WTC11 (cell line): ENCODE measurements around the gene PABPN1. TPM values are rescaled to one million over a fixed set of nuclear protein-coding genes. Genes with fewer than 3 reads are reported as not detected.

Experiments
- ATAC-seq: fragments of 200-7000 bp; cut with Tn5 transposase; 2 replicates; pipeline ENCODE4 v1.10.0; 2021; ENCODE audit warnings: mild to moderate bottlenecking, moderate library complexity
- CTCF ChIA-PET: fragments of 300-600 bp; sonication (Branson Sonifier 250); formaldehyde crosslinking; loops from one replicate; lab custom pipeline; 2021; ENCODE audit warnings: antibody characterized with exemption; lab: Charles Lee
- POLR2A ChIA-PET: fragments of 350-600 bp; sonication (Branson Sonifier 250); formaldehyde crosslinking; loops from one replicate; lab custom pipeline; 2021; ENCODE audit warnings: antibody characterized with exemption; lab: Charles Lee
- DNase-seq: peaks from one replicate; pipeline ENCODE4 v3.0.0; 2021; ENCODE audit warnings: low spot score
- H3K27ac Mint-ChIP-seq: 2 replicates; pipeline ENCODE4 v1.8.0; 2021; ENCODE audit warnings: mixed read lengths
- H3K27me3 Mint-ChIP-seq: 2 replicates; pipeline ENCODE4 v1.8.0; 2021; ENCODE audit warnings: low read depth, mild to moderate bottlenecking, moderate library complexity, mixed read lengths
- H3K36me3 Mint-ChIP-seq: 2 replicates; pipeline ENCODE4 v1.8.0; 2021; ENCODE audit warnings: mixed read lengths
- H3K4me1 Mint-ChIP-seq: 2 replicates; pipeline ENCODE4 v1.8.0; 2022; ENCODE audit warnings: mixed read lengths
- H3K4me3 Mint-ChIP-seq: 2 replicates; pipeline ENCODE4 v1.8.0; 2021; ENCODE audit warnings: mild to moderate bottlenecking, moderate library complexity, mixed read lengths
- H3K9me3 Mint-ChIP-seq: 2 replicates; pipeline ENCODE4 v1.8.0; 2021; ENCODE audit warnings: mixed read lengths
- EMX1 ChIP-seq: fragments of 250-450 bp; sonication (Bioruptor Pico); IDR thresholded peaks from 2 replicates; pipeline ENCODE4 v1.8.0; 2021; ENCODE audit warnings: mild to moderate bottlenecking
- FOXJ3 ChIP-seq: sonication (generic); formaldehyde crosslinking; IDR thresholded peaks from 2 replicates; pipeline ENCODE4 v1.9.0; 2021; ENCODE audit warnings: missing genetic modification reagents, mild to moderate bottlenecking, borderline replicate concordance
- GTF2I ChIP-seq: fragments of 250-450 bp; sonication (Bioruptor Pico); conservative IDR thresholded peaks from 2 replicates; pipeline ENCODE4 v1.4.0; 2021; ENCODE audit warnings: mild to moderate bottlenecking
- KAT7 ChIP-seq: sonication (generic); formaldehyde crosslinking; IDR thresholded peaks from 2 replicates; pipeline ENCODE4 v1.8.1; 2023; ENCODE audit warnings: missing genetic modification reagents, mild to moderate bottlenecking, borderline replicate concordance
- NFATC4 ChIP-seq: fragments of 250-450 bp; sonication (Bioruptor Pico); IDR thresholded peaks from 2 replicates; pipeline ENCODE4 v1.9.0; 2021; ENCODE audit warnings: mild to moderate bottlenecking
- RORB ChIP-seq: fragments of 250-450 bp; sonication (Bioruptor Pico); IDR thresholded peaks from 2 replicates; pipeline ENCODE4 v1.9.0; 2021; ENCODE audit warnings: mild to moderate bottlenecking
- ZNF138 ChIP-seq: sonication (generic); formaldehyde crosslinking; conservative IDR thresholded peaks from 2 replicates; pipeline ENCODE4 v1.8.1; 2022; ENCODE audit warnings: mild to moderate bottlenecking, moderate library complexity, missing genetic modification reagents
- ZNF416 ChIP-seq: fragments of 250-450 bp; sonication (Bioruptor Pico); IDR thresholded peaks from 2 replicates; pipeline ENCODE4 v1.9.0; 2021; ENCODE audit warnings: mild to moderate bottlenecking, inconsistent platforms
- total RNA-seq: library from RNA; stranded (reverse); gene quantifications from 3 replicates; pipeline ENCODE4 v1.2.3, GENCODE V29; 2021
- TF ChIP-seq, protein P1 (sequence below): fragments of 250-450 bp; sonication (Bioruptor Pico); IDR thresholded peaks from 2 replicates; pipeline ENCODE4 v1.9.0; 2021; ENCODE audit warnings: mild to moderate bottlenecking
- TF ChIP-seq, protein P2 (sequence below): sonication (generic); formaldehyde crosslinking; IDR thresholded peaks from 2 replicates; pipeline ENCODE4 v1.8.0; 2022; ENCODE audit warnings: mild to moderate bottlenecking, missing genetic modification reagents
- TF ChIP-seq, protein P3 (sequence below): sonication (generic); formaldehyde crosslinking; IDR thresholded peaks from 2 replicates; pipeline ENCODE4 v1.8.1; 2022; ENCODE audit warnings: low read depth, mild to moderate bottlenecking, moderate library complexity, missing genetic modification reagents, borderline replicate concordance
- TF ChIP-seq, protein P4 (sequence below): sonication (generic); formaldehyde crosslinking; conservative IDR thresholded peaks from 2 replicates; pipeline ENCODE4 v1.8.1; 2023; ENCODE audit warnings: mild to moderate bottlenecking, low read depth, missing genetic modification reagents, moderate library complexity
- TF ChIP-seq, protein P5 (sequence below): fragments of 200-600 bp; IDR thresholded peaks from 2 replicates; pipeline ENCODE4 v1.8.0; 2022; ENCODE audit warnings: antibody characterized with exemption
- TF ChIP-seq, protein P6 (sequence below): sonication (generic); formaldehyde crosslinking; IDR thresholded peaks from 2 replicates; pipeline ENCODE4 v1.8.0; 2022; ENCODE audit warnings: mild to moderate bottlenecking, missing genetic modification reagents
- TF ChIP-seq, protein P7 (sequence below): fragments of 250-450 bp; sonication (Bioruptor Pico); IDR thresholded peaks from 2 replicates; pipeline ENCODE4 v1.9.0; 2021; ENCODE audit warnings: mild to moderate bottlenecking, borderline replicate concordance

PABPN1 gene
- total RNA-seq, 1 experiment from 2014 or later: 321 TPM

DNA sequence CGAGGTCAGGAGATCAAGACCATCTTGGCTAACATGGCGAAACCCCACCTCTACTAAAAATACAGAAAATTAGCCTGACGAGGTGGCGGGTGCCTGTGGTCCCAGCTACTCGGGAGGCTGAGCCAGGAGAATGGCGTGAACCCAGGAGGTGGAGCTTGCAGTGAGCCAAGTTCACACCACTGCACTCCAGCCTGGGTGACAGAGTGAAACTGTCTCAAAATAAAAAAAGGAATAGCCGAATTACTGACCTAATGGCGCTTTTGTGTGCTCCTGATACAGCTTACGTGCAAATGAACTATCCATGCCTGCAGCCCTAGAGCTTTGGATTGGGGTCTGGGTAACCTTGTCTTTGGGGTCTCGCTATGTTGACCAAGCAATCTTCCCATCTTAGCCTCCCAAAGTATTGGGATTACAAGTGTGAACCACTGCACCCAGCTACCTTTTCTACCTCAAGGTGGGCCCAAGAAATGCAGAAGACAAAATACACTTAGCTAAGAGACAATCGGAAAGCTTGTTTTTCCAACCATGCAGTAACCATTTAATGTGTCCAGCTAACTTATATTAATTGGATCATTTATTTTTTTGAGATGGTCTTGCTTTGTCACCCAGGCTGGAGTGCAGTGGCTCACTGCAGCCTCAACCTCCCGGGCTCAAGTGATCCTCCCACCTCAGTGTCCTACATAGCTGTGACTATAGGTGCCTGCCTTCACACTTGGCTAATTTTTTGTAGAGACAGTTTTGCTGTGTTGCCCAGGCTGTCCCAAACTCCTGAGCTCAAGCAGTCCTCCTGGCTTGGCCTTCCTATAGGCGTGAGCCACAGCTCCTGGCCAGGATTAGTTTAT, 5.5 kb downstream of the PABPN1 start (continued):
- TF ChIP-seq, protein P1, sequence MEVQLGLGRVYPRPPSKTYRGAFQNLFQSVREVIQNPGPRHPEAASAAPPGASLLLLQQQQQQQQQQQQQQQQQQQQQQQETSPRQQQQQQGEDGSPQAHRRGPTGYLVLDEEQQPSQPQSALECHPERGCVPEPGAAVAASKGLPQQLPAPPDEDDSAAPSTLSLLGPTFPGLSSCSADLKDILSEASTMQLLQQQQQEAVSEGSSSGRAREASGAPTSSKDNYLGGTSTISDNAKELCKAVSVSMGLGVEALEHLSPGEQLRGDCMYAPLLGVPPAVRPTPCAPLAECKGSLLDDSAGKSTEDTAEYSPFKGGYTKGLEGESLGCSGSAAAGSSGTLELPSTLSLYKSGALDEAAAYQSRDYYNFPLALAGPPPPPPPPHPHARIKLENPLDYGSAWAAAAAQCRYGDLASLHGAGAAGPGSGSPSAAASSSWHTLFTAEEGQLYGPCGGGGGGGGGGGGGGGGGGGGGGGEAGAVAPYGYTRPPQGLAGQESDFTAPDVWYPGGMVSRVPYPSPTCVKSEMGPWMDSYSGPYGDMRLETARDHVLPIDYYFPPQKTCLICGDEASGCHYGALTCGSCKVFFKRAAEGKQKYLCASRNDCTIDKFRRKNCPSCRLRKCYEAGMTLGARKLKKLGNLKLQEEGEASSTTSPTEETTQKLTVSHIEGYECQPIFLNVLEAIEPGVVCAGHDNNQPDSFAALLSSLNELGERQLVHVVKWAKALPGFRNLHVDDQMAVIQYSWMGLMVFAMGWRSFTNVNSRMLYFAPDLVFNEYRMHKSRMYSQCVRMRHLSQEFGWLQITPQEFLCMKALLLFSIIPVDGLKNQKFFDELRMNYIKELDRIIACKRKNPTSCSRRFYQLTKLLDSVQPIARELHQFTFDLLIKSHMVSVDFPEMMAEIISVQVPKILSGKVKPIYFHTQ (CRISPR knock-in tag): no peak
- peak; percentile 12; the same call in 1 of the 2 replicates for TF ChIP-seq NFATC4 (CRISPR knock-in tag)
- no peak for TF ChIP-seq ZNF416 (CRISPR knock-in tag)
- TF ChIP-seq, protein P2, sequence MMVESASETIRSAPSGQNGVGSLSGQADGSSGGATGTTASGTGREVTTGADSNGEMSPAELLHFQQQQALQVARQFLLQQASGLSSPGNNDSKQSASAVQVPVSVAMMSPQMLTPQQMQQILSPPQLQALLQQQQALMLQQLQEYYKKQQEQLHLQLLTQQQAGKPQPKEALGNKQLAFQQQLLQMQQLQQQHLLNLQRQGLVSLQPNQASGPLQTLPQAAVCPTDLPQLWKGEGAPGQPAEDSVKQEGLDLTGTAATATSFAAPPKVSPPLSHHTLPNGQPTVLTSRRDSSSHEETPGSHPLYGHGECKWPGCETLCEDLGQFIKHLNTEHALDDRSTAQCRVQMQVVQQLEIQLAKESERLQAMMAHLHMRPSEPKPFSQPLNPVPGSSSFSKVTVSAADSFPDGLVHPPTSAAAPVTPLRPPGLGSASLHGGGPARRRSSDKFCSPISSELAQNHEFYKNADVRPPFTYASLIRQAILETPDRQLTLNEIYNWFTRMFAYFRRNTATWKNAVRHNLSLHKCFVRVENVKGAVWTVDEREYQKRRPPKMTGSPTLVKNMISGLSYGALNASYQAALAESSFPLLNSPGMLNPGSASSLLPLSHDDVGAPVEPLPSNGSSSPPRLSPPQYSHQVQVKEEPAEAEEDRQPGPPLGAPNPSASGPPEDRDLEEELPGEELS (CRISPR knock-in tag): no peak

DNA sequence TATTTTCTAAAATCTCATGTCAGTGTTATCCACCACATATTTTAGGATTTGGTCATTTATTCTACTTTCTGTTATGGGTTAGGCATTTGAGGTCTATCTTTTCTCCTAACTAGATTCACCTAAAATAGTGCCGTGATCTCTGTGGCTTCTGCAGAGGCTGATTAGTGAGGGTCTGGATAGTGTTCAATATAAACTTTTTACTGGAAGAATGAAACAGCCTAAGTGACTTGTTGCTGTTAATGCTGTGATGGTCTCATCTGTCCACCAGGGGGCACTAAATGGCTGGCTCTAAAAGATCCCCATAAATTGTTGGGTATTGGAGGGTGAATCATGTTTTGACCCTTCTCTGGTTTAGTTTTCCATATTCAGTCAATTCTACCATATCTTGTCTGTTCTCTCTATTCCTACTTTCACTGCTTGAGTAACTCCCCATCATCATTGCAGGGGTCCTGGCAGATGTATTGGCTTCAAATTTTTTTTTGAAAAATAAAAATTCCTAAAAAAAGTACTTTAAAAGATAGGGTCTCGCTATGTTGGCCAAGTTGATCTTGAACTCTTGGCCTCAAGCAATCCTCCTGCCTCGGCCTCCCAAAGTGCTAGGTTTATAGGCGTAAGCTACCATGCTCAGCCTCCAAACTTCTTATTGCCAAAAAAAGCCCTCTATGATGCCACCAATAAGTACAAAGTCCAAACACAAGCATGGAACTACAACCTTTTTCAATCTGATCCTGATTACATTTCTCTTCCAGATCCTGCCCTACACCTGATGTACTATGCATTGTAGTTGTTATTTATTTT, 6.9 kb downstream of the PABPN1 start:
- POLR2A ChIA-PET: interaction anchor here (0.6 to 2.5 kb wide), 4 partner anchors 18 to 52 kb away, joined by 3 to 17 read pairs (median 6); partner anchors contain the start of gene SLC22A17
- DNase-seq: peak; percentile 72
- Mint-ChIP-seq H3K9me3 (no peaks in the 10 kb centered on the region), H3K4me3 (no peak overlapping the region), H3K36me3 (peaks cover 27% of the 10 kb centered on the region), H3K4me1 (peaks cover 3% of the 10 kb centered on the region), H3K27ac (no peak overlapping the region), H3K27me3 (no peaks in the 10 kb centered on the region; the same call in 1 of the 2 replicates)
- CTCF ChIA-PET: interaction anchor here (0.7 to 2.7 kb wide), 9 partner anchors 25 to 259 kb away, joined by 4 to 42 read pairs (median 14); partner anchors contain the start of genes CMTM5 and SLC22A17
- peak; percentile 70 for ATAC-seq
- TF ChIP-seq, protein P3, sequence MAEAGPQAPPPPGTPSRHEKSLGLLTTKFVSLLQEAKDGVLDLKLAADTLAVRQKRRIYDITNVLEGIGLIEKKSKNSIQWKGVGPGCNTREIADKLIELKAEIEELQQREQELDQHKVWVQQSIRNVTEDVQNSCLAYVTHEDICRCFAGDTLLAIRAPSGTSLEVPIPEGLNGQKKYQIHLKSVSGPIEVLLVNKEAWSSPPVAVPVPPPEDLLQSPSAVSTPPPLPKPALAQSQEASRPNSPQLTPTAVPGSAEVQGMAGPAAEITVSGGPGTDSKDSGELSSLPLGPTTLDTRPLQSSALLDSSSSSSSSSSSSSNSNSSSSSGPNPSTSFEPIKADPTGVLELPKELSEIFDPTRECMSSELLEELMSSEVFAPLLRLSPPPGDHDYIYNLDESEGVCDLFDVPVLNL (CRISPR knock-in tag): no peak
- TF ChIP-seq EMX1 (CRISPR knock-in tag): no peak
- no peak for TF ChIP-seq FOXJ3
- TF ChIP-seq, protein P4, sequence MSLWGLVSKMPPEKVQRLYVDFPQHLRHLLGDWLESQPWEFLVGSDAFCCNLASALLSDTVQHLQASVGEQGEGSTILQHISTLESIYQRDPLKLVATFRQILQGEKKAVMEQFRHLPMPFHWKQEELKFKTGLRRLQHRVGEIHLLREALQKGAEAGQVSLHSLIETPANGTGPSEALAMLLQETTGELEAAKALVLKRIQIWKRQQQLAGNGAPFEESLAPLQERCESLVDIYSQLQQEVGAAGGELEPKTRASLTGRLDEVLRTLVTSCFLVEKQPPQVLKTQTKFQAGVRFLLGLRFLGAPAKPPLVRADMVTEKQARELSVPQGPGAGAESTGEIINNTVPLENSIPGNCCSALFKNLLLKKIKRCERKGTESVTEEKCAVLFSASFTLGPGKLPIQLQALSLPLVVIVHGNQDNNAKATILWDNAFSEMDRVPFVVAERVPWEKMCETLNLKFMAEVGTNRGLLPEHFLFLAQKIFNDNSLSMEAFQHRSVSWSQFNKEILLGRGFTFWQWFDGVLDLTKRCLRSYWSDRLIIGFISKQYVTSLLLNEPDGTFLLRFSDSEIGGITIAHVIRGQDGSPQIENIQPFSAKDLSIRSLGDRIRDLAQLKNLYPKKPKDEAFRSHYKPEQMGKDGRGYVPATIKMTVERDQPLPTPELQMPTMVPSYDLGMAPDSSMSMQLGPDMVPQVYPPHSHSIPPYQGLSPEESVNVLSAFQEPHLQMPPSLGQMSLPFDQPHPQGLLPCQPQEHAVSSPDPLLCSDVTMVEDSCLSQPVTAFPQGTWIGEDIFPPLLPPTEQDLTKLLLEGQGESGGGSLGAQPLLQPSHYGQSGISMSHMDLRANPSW (CRISPR knock-in tag): no peak
- TF ChIP-seq NFATC4 (CRISPR knock-in tag): 0 out of 2 replicates have a peak, but pooled peaks have one; percentile 43
- no peak for TF ChIP-seq KAT7 (CRISPR knock-in tag)
- TF ChIP-seq, protein P5, sequence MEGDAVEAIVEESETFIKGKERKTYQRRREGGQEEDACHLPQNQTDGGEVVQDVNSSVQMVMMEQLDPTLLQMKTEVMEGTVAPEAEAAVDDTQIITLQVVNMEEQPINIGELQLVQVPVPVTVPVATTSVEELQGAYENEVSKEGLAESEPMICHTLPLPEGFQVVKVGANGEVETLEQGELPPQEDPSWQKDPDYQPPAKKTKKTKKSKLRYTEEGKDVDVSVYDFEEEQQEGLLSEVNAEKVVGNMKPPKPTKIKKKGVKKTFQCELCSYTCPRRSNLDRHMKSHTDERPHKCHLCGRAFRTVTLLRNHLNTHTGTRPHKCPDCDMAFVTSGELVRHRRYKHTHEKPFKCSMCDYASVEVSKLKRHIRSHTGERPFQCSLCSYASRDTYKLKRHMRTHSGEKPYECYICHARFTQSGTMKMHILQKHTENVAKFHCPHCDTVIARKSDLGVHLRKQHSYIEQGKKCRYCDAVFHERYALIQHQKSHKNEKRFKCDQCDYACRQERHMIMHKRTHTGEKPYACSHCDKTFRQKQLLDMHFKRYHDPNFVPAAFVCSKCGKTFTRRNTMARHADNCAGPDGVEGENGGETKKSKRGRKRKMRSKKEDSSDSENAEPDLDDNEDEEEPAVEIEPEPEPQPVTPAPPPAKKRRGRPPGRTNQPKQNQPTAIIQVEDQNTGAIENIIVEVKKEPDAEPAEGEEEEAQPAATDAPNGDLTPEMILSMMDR: peak; percentile 76
- 0 out of 2 replicates have a peak, but pooled peaks have one; percentile 30 for TF ChIP-seq RORB
- TF ChIP-seq GTF2I (CRISPR knock-in tag): no peak
- TF ChIP-seq, protein P6, sequence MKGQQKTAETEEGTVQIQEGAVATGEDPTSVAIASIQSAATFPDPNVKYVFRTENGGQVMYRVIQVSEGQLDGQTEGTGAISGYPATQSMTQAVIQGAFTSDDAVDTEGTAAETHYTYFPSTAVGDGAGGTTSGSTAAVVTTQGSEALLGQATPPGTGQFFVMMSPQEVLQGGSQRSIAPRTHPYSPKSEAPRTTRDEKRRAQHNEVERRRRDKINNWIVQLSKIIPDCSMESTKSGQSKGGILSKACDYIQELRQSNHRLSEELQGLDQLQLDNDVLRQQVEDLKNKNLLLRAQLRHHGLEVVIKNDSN (CRISPR knock-in tag): no peak
- TF ChIP-seq, protein P7, sequence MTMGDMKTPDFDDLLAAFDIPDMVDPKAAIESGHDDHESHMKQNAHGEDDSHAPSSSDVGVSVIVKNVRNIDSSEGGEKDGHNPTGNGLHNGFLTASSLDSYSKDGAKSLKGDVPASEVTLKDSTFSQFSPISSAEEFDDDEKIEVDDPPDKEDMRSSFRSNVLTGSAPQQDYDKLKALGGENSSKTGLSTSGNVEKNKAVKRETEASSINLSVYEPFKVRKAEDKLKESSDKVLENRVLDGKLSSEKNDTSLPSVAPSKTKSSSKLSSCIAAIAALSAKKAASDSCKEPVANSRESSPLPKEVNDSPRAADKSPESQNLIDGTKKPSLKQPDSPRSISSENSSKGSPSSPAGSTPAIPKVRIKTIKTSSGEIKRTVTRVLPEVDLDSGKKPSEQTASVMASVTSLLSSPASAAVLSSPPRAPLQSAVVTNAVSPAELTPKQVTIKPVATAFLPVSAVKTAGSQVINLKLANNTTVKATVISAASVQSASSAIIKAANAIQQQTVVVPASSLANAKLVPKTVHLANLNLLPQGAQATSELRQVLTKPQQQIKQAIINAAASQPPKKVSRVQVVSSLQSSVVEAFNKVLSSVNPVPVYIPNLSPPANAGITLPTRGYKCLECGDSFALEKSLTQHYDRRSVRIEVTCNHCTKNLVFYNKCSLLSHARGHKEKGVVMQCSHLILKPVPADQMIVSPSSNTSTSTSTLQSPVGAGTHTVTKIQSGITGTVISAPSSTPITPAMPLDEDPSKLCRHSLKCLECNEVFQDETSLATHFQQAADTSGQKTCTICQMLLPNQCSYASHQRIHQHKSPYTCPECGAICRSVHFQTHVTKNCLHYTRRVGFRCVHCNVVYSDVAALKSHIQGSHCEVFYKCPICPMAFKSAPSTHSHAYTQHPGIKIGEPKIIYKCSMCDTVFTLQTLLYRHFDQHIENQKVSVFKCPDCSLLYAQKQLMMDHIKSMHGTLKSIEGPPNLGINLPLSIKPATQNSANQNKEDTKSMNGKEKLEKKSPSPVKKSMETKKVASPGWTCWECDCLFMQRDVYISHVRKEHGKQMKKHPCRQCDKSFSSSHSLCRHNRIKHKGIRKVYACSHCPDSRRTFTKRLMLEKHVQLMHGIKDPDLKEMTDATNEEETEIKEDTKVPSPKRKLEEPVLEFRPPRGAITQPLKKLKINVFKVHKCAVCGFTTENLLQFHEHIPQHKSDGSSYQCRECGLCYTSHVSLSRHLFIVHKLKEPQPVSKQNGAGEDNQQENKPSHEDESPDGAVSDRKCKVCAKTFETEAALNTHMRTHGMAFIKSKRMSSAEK (CRISPR knock-in tag): no peak
- no peak for TF ChIP-seq ZNF138 (CRISPR knock-in tag)
